RKO (cell line): ENCODE results near the gene TBC1D3.
"Not testable (repeated sequence)": the region's sequence is repeated elsewhere in the genome, so short reads cannot be mapped to it uniquely, and the experiment has no call there.

Experiments used
- DNase-seq: peaks from one replicate; pipeline ENCODE4 v3.0.0-alpha.2; 2016; ENCODE audit warnings: low spot score

The TBC1D3 gene

GRCh38 chr17:38192455-38192854 is at the start of gene TBC1D3:
Gene TBC1D3 (minus strand): TSS chr17:38192555. CDS start chr17:38191029, 1,526 bp downstream.
- not testable (repeated sequence) for DNase-seq

DNA sequence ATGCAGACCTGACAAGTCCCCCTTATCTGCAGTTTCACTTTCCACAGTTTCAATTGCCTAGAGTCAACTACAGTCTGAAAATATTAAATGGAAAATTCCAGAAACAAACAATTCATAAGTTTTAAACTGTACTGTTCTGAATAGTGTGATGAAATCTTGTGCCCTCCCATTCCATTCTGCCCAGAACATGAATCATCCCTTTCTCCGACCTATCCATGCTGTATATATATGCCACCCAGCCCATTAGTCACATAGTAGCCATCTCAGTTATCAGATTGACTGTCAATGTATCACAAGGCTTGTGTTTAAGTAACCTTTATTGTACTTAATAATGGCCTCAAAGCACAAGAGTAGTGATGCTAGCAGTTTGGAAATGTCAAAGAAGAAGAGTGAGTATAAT is 40.4 kb upstream of the TBC1D3 start:
- DNase-seq: not testable (repeated sequence)

DNA sequence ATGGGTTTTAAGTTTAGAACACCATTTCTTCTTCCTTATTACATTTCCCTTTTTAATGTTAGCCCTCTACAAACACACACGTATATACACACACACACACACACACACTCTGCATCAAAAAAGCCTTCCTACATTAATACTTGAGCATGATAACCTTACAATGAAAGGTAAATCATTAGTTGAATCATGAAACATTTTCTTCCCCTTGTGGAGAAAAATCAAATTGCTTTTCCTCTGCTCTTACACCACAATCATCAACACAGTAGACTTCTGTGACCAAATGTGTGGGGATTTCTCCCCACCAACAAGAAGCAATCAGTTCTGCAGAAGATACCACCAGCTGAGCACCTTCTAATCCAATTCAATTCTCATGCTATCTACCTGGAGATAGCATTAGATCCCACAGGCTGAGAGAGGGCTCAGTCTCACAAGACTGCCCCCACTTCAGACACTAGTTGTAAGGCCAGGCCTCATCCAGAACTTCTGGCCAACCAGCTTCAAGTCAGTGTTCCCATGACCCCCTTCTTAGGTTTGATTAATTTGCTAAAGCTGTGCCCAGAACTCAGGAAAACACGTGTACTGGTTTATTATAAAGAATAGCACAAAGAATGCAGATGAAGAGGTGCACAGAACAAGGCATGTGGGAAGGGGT is 33.6 kb upstream of the TBC1D3 start:
- not testable (repeated sequence) for DNase-seq

DNA sequence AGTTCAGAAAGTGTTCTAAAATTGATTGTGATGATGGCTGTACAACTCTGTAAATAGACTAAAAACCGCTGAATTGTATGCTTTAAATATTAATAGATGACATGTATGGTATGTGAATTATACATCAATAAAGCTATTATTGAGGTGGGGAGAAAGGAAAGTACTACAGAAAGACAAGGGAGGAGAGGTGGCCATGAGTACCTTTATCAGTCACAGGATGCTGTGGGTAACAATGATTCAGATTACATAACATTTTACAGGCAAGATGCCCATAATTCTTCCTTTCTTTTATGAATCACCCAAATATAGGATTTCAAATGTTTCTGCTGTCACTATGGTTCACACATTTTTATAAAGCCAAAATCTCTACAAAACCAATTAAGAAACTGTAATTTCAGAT is 28.5 kb upstream of the TBC1D3 start:
- not testable (repeated sequence) for DNase-seq

- DNase-seq: not testable (repeated sequence)
Observed at GRCh38 chr17:38200271-38200670, 7.9 kb upstream of the TBC1D3 start.

DNA sequence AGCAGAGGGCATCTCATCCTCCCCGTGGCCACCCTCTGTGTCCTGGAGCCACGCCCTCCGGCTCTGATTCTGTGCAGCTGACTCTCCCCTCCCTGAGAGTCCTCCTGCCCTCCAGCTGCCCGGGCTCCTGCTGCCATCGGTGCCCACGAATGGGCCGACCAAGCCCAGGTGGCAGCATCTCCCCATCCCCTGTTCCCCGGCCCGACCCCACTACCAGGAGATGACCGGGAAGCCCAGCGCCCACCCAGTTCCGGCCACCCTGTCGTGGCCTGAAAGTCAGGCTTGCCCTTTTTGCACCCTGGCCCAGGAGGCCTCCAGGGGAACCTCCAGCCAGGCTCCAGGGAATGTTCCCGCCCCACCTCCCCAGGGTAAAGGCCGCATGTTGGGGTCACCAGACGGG is 57.5 kb downstream of the TBC1D3 start:
- DNase-seq: not testable (repeated sequence)
